ENCODE data around the gene BCAS4.

- TF ChIP-seq, protein P1, sequence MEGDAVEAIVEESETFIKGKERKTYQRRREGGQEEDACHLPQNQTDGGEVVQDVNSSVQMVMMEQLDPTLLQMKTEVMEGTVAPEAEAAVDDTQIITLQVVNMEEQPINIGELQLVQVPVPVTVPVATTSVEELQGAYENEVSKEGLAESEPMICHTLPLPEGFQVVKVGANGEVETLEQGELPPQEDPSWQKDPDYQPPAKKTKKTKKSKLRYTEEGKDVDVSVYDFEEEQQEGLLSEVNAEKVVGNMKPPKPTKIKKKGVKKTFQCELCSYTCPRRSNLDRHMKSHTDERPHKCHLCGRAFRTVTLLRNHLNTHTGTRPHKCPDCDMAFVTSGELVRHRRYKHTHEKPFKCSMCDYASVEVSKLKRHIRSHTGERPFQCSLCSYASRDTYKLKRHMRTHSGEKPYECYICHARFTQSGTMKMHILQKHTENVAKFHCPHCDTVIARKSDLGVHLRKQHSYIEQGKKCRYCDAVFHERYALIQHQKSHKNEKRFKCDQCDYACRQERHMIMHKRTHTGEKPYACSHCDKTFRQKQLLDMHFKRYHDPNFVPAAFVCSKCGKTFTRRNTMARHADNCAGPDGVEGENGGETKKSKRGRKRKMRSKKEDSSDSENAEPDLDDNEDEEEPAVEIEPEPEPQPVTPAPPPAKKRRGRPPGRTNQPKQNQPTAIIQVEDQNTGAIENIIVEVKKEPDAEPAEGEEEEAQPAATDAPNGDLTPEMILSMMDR (conservative IDR thresholded peaks at IDR 0.05; ENCODE audit: low read depth in 2 of 2), result no peak
- TF ChIP-seq POLR2AphosphoS5 (IDR thresholded peaks at IDR 0.05; ENCODE audit: low read depth) (no peak), JUNB (IDR thresholded peaks at IDR 0.05; ENCODE audit: unreplicated experiment) (no peak), EZH2phosphoT487 (IDR thresholded peaks at IDR 0.05; ENCODE audit: unreplicated experiment) (no peak), EZH2 (IDR thresholded peaks at IDR 0.05; ENCODE audit: low read depth, unreplicated experiment) (no peak), STAT1 (IDR thresholded peaks at IDR 0.05; ENCODE audit: unreplicated experiment) (no peak), CREB1 (CRISPR knock-in tag; IDR thresholded peaks at IDR 0.05; ENCODE audit: low read depth) (no peak)
These were observed 116.2 kb downstream of the BCAS4 start for GRCh38 chr20:50911030-50911429.

Data from GM23338 (cell line).